GM12878 (cell line): Measurements from ENCODE around the gene A2ML1. TPM values are rescaled to one million over a fixed set of nuclear protein-coding genes. Genes with fewer than 3 reads are reported as not detected.

Experiments used
- ATAC-seq: fragments of 200-7000 bp; cut with Tn5 transposase; 3 replicates; pipeline ENCODE4 v1.9.1; 2020; ENCODE audit warnings: mild to moderate bottlenecking, moderate library complexity
- BruUV-seq: library from RNA; stranded (reverse); fragments of 400-500 nt; replicated peaks from 2 replicates; lab custom pipeline; 2021; lab: Mats Ljungman, UMichigan
- CTCF ChIA-PET: fragments of 300-600 bp; sonication (Branson Sonifier 250); formaldehyde crosslinking; extraction: SDS; loops from one replicate; lab custom pipeline; 2021; ENCODE audit warnings: inconsistent platforms; lab: Yijun Ruan, JAX
- POLR2A ChIA-PET: fragments of 350-600 bp; formaldehyde crosslinking; extraction: SDS; loops from one replicate; lab custom pipeline; 2021; ENCODE audit warnings: inconsistent platforms; lab: Charles Lee
- RAD21 ChIA-PET: fragments of 300-600 bp; sonication (Branson Sonifier 250); formaldehyde crosslinking; loops from one replicate; lab custom pipeline; 2023; ENCODE audit warnings: antibody characterized with exemption; ENCODE audit not compliant: unreplicated experiment; lab: Charles Lee
- SMC1A ChIA-PET: fragments of 300-600 bp; sonication (Branson Sonifier 250); formaldehyde crosslinking; loops from one replicate; lab custom pipeline; 2023; ENCODE audit not compliant: unreplicated experiment, uncharacterized antibody; lab: Charles Lee
- DNase-seq: peaks from one replicate; pipeline ENCODE4 v3.0.0-alpha.2; 2011; ENCODE audit warnings: low read depth, low spot score
- FAIRE-seq: peaks from 3 replicates; lab custom pipeline; 2011; peaks lifted over from hg19 to GRCh38; lab: Jason Lieb, UNC
- H2AFZ ChIP-seq: 2 replicates; pipeline ENCODE4 v1.6.0; 2011; ENCODE audit warnings: low read depth, low read length, control low read depth; ENCODE audit not compliant: control insufficient read depth
- H3K27ac ChIP-seq: 2 replicates; pipeline ENCODE4 v1.5.1; 2011; ENCODE audit warnings: control low read depth; ENCODE audit not compliant: control insufficient read depth, insufficient read depth
- H3K27me3 ChIP-seq, 2 experiments: replicated peaks in 1 of 2; 2 replicates each; pipeline versions ENCODE4 v1.6.0 to v1.6.1; 2011; ENCODE audit warnings: low read length in 1 of 2; ENCODE audit not compliant: control insufficient read depth in 2 of 2, insufficient read depth in 2 of 2
- H3K36me3 ChIP-seq, 2 experiments: 2 replicates each; pipeline ENCODE4 v1.5.1; 2011; ENCODE audit warnings: low read length in 1 of 2; ENCODE audit not compliant: control insufficient read depth in 2 of 2, insufficient read depth in 2 of 2
- H3K4me1 ChIP-seq: 2 replicates; pipeline ENCODE4 v1.6.1; 2011; ENCODE audit warnings: mild to moderate bottlenecking, low read length, moderate library complexity, mixed read lengths; ENCODE audit not compliant: control insufficient read depth, insufficient read depth
- H3K4me2 ChIP-seq: 2 replicates; pipeline ENCODE4 v1.6.0; 2011; ENCODE audit warnings: control low read depth; ENCODE audit not compliant: control insufficient read depth, insufficient read depth
- H3K4me3 ChIP-seq: fragments of 200-600 bp; sonication (generic); 2 replicates; pipeline ENCODE4 v1.5.1; 2016
- H3K79me2 ChIP-seq: 2 replicates; pipeline ENCODE4 v1.6.0; 2011; ENCODE audit warnings: low read length; ENCODE audit not compliant: control insufficient read depth, insufficient read depth
- H3K9ac ChIP-seq: 2 replicates; pipeline ENCODE4 v1.8.0; 2011; ENCODE audit warnings: low read length, control low read depth, mixed read lengths; ENCODE audit not compliant: control insufficient read depth, insufficient read depth
- H3K9me3 ChIP-seq: replicated peaks from 3 replicates; pipeline ENCODE4 v1.5.1; 2011; ENCODE audit warnings: mild to moderate bottlenecking, low read length; ENCODE audit not compliant: control insufficient read depth, insufficient read depth
- H4K20me1 ChIP-seq: 2 replicates; pipeline ENCODE4 v1.6.0; 2011; ENCODE audit not compliant: control insufficient read depth, insufficient read depth
- ASH2L ChIP-seq: fragments of 300-600, 200-600 bp; sonication (generic); IDR thresholded peaks from 2 replicates; pipeline ENCODE4 v1.6.1; 2017; ENCODE audit warnings: low read depth, mild to moderate bottlenecking, borderline replicate concordance
- CHD1 ChIP-seq: IDR thresholded peaks from 2 replicates; pipeline ENCODE4 v1.6.1; 2012; ENCODE audit warnings: low read depth, low read length, improper control_type of control experiment
- E2F4 ChIP-seq: IDR thresholded peaks from 2 replicates; pipeline ENCODE4 v1.6.1; 2012; ENCODE audit warnings: low read depth, low read length, improper control_type of control experiment
- ELK1 ChIP-seq: IDR thresholded peaks from 2 replicates; pipeline ENCODE4 v1.6.1; 2012; ENCODE audit warnings: low read depth, low read length, improper control_type of control experiment
- FOXK2 ChIP-seq: fragments of 450-650 bp; IDR thresholded peaks from 2 replicates; pipeline ENCODE4 v1.6.1; 2017; ENCODE audit warnings: mild to moderate bottlenecking, moderate library complexity
- HDGF ChIP-seq: fragments of 450-650 bp; IDR thresholded peaks from 2 replicates; pipeline ENCODE4 v1.6.1; 2016; ENCODE audit warnings: antibody characterized with exemption
- MTA3 ChIP-seq: IDR thresholded peaks from 2 replicates; pipeline ENCODE4 v1.6.1; 2012; ENCODE audit warnings: low read length, inconsistent platforms, borderline replicate concordance
- MYC ChIP-seq: IDR thresholded peaks from 2 replicates; pipeline ENCODE4 v1.6.1; 2011; ENCODE audit warnings: mild to moderate bottlenecking, low read length, moderate library complexity, inconsistent platforms; ENCODE audit not compliant: insufficient read depth, insufficient replicate concordance, insufficient read length, severe bottlenecking
- NFYB ChIP-seq: IDR thresholded peaks from 2 replicates; pipeline ENCODE4 v1.6.1; 2011; ENCODE audit warnings: low read depth, mild to moderate bottlenecking, low read length, improper control_type of control experiment, moderate library complexity; ENCODE audit not compliant: insufficient read depth
- PAX8 ChIP-seq: fragments of 450-650 bp; IDR thresholded peaks from 2 replicates; pipeline ENCODE4 v1.6.1; 2017; ENCODE audit warnings: mild to moderate bottlenecking, moderate library complexity
- PML ChIP-seq: IDR thresholded peaks from 2 replicates; pipeline ENCODE4 v1.6.1; 2012; ENCODE audit warnings: low read length, inconsistent platforms
- POLR2AphosphoS5 ChIP-seq: IDR thresholded peaks from 2 replicates; pipeline ENCODE4 v1.6.1; 2011; ENCODE audit warnings: mild to moderate bottlenecking, low read length, inconsistent platforms
- RAD21 ChIP-seq: IDR thresholded peaks from 2 replicates; pipeline ENCODE4 v1.6.1; 2011; ENCODE audit warnings: mild to moderate bottlenecking, low read depth, low read length, moderate library complexity; ENCODE audit not compliant: insufficient read depth
- RAD51 ChIP-seq: fragments of 450-650 bp; IDR thresholded peaks from 2 replicates; pipeline ENCODE4 v1.6.1; 2016; ENCODE audit warnings: moderate library complexity, mild to moderate bottlenecking, inconsistent platforms
- RELA ChIP-seq: fragments of 450-650 bp; IDR thresholded peaks from 2 replicates; pipeline ENCODE4 v1.8.0; 2014; ENCODE audit warnings: borderline replicate concordance; ENCODE audit not compliant: partially characterized antibody
- RFX5 ChIP-seq: IDR thresholded peaks from 2 replicates; pipeline ENCODE4 v1.6.1; 2011; ENCODE audit warnings: low read depth, low read length, improper control_type of control experiment
- TCF3 ChIP-seq: IDR thresholded peaks from 2 replicates; pipeline ENCODE4 v1.6.1; 2012; ENCODE audit warnings: low read depth, mild to moderate bottlenecking, low read length, borderline replicate concordance; ENCODE audit not compliant: insufficient read depth
- ZNF687 ChIP-seq: fragments of 450-650 bp; IDR thresholded peaks from 2 replicates; pipeline ENCODE4 v1.6.1; 2017; ENCODE audit warnings: mild to moderate bottlenecking, moderate library complexity
- in situ Hi-C: fragments of 300-500 bp; cut with MboI; formaldehyde crosslinking; loops from 9 replicates; pipeline ENCODE4 v1.14.3; 2018; ENCODE audit warnings: mixed read lengths
- intact Hi-C: fragments of 100-400 bp; cut with micrococcal nuclease; formaldehyde crosslinking; loops from one replicate; pipeline ENCODE4 v1.14.2; 2022; ENCODE audit not compliant: unreplicated experiment
- polyA plus RNA-seq, 11 experiments: library from polyadenylated mRNA; depleted of rRNA in 4 of 11; unstranded in 6 of 11; stranded (reverse) in 5 of 11; fragments of >200 nt; fragmentation: Nextera tagmentation in 4 of 11; fragmentation: Illumina TruSeq in 1 of 11; extraction: Ambion mirVana in 4 of 11; extraction: Trizol in 1 of 11; gene quantifications; 1 replicate in 1 of 11; 2 replicates in 10 of 11; pipeline versions ENCODE4 v1.2.1 to v1.2.3, GENCODE V29; 2011 to 2016; ENCODE audit warnings: inconsistent platforms in 2 of 11, missing spikeins in 2 of 11, low read depth in 1 of 11
- total RNA-seq, 4 experiments: library from RNA; depleted of rRNA in 3 of 4; stranded (reverse); fragments of >200 nt in 3 of 4; fragmentation: Illumina TruSeq in 1 of 4; extraction: Trizol in 1 of 4; gene quantifications; 2 replicates each; pipeline versions ENCODE4 v1.2.1 to v1.2.3, GENCODE V29; 2013 to 2021

Gene A2ML1
- total and polyA plus RNA-seq, 10 of the 15 experiments (the other 5 are each of a cell fraction or from before 2014, with no cell fraction given) = not detected

GRCh38 chr12:8871068-8871467 is 48.6 kb downstream of the A2ML1 start:
- DNase-seq (no peak), ATAC-seq (no peak), FAIRE-seq (no peak)
- ChIA-PET CTCF (interaction anchor here (1.4 kb wide), 1 partner anchor 11 kb away, joined by 4 read pairs; no protein-coding TSS in a partner anchor), SMC1A (no interaction called here), POLR2A (no interaction called here), RAD21 (no interaction called here)
- intact Hi-C loops = no loop called here
- Histone ChIP-seq H4K20me1 (no peaks in the 10 kb centered on the region), H3K9me3 (no peaks in the 10 kb centered on the region), H2AFZ (no peak overlapping the region), H3K4me2 (no peak overlapping the region), H3K27me3 (peaks cover 0 to 3% of the 10 kb centered on the region in 2 experiments; a peak in 1 of 4 replicates), H3K79me2 (no peaks in the 10 kb centered on the region), H3K4me1 (no peaks in the 10 kb centered on the region), H3K36me3 (no peaks in the 10 kb centered on the region), H3K27ac (no peak overlapping the region), H3K9ac (no peak overlapping the region), H3K4me3 (no peak overlapping the region)
- in situ Hi-C loops = no loop called here
- BruUV-seq = no TSS peak
- TF ChIP-seq ZNF687 (no peak), MTA3 (no peak), MYC (no peak), RAD21 (no peak), ELK1 (no peak), PML (no peak), HDGF (no peak), CHD1 (no peak), NFYB (no peak), E2F4 (no peak), ASH2L (no peak), PAX8 (no peak), RELA (no peak), RAD51 (no peak), POLR2AphosphoS5 (no peak), FOXK2 (no peak), RFX5 (no peak), TCF3 (no peak)
